Esophagus muscularis mucosa (tissue), 3 donors: ENCODE data around the gene DHCR24.

Source experiments
- EP300 ChIP-seq: sonication (generic); formaldehyde crosslinking; IDR thresholded peaks from one replicate; pipeline ENCODE4 v1.6.1; 2017; ENCODE audit warnings: antibody characterized with exemption
- TF ChIP-seq, protein P1 (sequence below), 3 experiments: fragments of 200-600 bp in 2 of 3; fragments of 450-650 bp in 1 of 3; sonication (generic) in 2 of 3; IDR thresholded peaks; one replicate each; pipeline ENCODE4 v1.5.1; 2017 to 2019; ENCODE audit warnings: antibody characterized with exemption in 3 of 3, mild to moderate bottlenecking in 2 of 3, moderate library complexity in 1 of 3

DNA sequence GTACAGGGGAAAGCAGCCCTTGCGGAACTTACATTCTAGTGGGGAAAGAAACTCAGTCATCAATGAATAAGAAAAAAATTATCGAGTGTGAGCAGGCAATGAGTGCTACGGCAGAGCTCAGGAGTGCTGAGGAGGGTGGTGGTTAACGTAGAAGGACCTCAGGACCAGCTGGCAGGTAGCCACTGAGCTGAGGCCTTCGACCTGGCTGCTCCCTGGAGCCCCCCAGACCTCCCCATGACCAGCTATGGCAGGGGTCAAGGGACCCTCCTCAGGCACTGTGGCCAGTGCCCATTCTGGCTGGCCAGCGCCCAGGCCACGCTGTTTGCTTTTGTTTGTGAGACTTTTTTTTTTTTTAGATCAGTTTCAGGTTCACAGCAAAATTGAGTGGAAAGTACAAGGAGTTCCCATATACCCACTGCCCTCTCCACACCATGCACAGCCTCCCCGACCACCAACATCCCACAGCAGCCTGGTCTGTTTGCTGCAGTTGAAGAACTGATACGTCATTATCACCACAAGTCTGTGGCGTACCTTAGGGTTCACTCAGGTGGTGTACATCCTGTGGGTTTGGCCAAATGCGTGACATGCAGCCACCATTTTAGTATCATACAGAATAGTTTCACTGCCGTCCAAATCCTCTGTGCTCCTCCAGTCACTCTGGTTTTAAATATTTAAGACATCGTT is 74.1 kb downstream of the DHCR24 start:
- TF ChIP-seq, protein P1, sequence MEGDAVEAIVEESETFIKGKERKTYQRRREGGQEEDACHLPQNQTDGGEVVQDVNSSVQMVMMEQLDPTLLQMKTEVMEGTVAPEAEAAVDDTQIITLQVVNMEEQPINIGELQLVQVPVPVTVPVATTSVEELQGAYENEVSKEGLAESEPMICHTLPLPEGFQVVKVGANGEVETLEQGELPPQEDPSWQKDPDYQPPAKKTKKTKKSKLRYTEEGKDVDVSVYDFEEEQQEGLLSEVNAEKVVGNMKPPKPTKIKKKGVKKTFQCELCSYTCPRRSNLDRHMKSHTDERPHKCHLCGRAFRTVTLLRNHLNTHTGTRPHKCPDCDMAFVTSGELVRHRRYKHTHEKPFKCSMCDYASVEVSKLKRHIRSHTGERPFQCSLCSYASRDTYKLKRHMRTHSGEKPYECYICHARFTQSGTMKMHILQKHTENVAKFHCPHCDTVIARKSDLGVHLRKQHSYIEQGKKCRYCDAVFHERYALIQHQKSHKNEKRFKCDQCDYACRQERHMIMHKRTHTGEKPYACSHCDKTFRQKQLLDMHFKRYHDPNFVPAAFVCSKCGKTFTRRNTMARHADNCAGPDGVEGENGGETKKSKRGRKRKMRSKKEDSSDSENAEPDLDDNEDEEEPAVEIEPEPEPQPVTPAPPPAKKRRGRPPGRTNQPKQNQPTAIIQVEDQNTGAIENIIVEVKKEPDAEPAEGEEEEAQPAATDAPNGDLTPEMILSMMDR (IDR thresholded peaks at IDR 0.05) = no peak
- no peak for TF ChIP-seq EP300
